Measurements from ENCODE around the gene CLIC6.

The CLIC6 gene

GRCh38 chr21:34745557-34746255 lies 76.9 kb downstream of the CLIC6 start:
- Histone ChIP-seq H2AFZ (ENCODE audit: low read length) (peak overlapping the region; percentile 63), H4K91ac (ENCODE audit: low read depth, low read length, poor library complexity) (peak overlapping the region; percentile 68), H3K14ac (ENCODE audit: low read length) (no peak overlapping the region), H3K4me1 (ENCODE audit: control insufficient read depth in 2 of 2, insufficient read depth in 1 of 2, low read depth in 1 of 2, low read length in 2 of 2) (no peaks in the 10 kb centered on the region), H3K79me1 (ENCODE audit: low read depth, low read length) (no peaks in the 10 kb centered on the region), H2BK120ac (ENCODE audit: low read depth, low read length) (no peak overlapping the region), H3K4me3 (ENCODE audit: low read length in 2 of 2) (no peak overlapping the region), H2BK5ac (ENCODE audit: low read length) (no peak overlapping the region), H3K27me3 (ENCODE audit: control insufficient read depth in 3 of 3, insufficient read depth in 3 of 3, low read depth in 1 of 3, low read length in 3 of 3) (no peaks in the 10 kb centered on the region), H4K8ac (ENCODE audit: low read depth, low read length) (peak overlapping the region; percentile 83), H2AK5ac (ENCODE audit: low read depth, low read length) (peak overlapping the region; percentile 65), H3K18ac (ENCODE audit: low read length) (peak overlapping the region; percentile 86), H3K36me3 (replicated peaks in 1 of 2; ENCODE audit: control insufficient read depth in 2 of 2, insufficient read depth in 2 of 2, low read length in 2 of 2) (no peaks in the 10 kb centered on the region), H3K4me2 (ENCODE audit: insufficient read depth, low read length, poor library complexity, severe bottlenecking) (no peak overlapping the region), H3K9ac (ENCODE audit: low read depth, low read length, poor library complexity) (no peak overlapping the region), H3K9me3 (replicated peaks in 1 of 2; ENCODE audit: control insufficient read depth in 2 of 2, insufficient read depth in 1 of 2, low read depth in 1 of 2, low read length in 2 of 2) (no peaks in the 10 kb centered on the region), H3K4ac (ENCODE audit: low read length) (no peak overlapping the region), H2BK15ac (ENCODE audit: low read length) (no peak overlapping the region), H2BK12ac (ENCODE audit: low read length) (peak overlapping the region; percentile 24), H3K23ac (ENCODE audit: low read depth, low read length, poor library complexity) (no peak overlapping the region), H3K27ac (replicated peaks; ENCODE audit: low read length) (no peak overlapping the region)
- no CpG with 5 or more reads among the region's 21 CpGs for WGBS, 2 donors (ENCODE audit: extremely low coverage in 2 of 2, insufficient read length in 2 of 2, insufficient replicate concordance in 1 of 2)
- DNase-seq (ENCODE audit: low spot score): peak; percentile 80

- H3K9ac ChIP-seq (ENCODE audit: low read depth, low read length, poor library complexity): no peak overlapping the region
- H3K4me2 ChIP-seq (ENCODE audit: insufficient read depth, low read length, poor library complexity, severe bottlenecking): no peak overlapping the region
- no peaks in the 10 kb centered on the region for H3K79me1 ChIP-seq (ENCODE audit: low read depth, low read length)
- H3K4ac ChIP-seq (ENCODE audit: low read length): no peak overlapping the region
- DNase-seq (ENCODE audit: low spot score): no peak
- no peaks in the 10 kb centered on the region for H3K36me3 ChIP-seq (replicated peaks in 1 of 2; ENCODE audit: control insufficient read depth in 2 of 2, insufficient read depth in 2 of 2, low read length in 2 of 2)
- no peaks in the 10 kb centered on the region for H3K4me1 ChIP-seq (ENCODE audit: control insufficient read depth in 2 of 2, insufficient read depth in 1 of 2, low read depth in 1 of 2, low read length in 2 of 2)
- peaks cover 0 to 1% (median 0%) of the 10 kb centered on the region in 3 experiments for H3K27me3 ChIP-seq (ENCODE audit: control insufficient read depth in 3 of 3, insufficient read depth in 3 of 3, low read depth in 1 of 3, low read length in 3 of 3)
- H4K91ac ChIP-seq (ENCODE audit: low read depth, low read length, poor library complexity): no peak overlapping the region
- no peak overlapping the region for H3K18ac ChIP-seq (ENCODE audit: low read length)
- H2BK120ac ChIP-seq (ENCODE audit: low read depth, low read length): no peak overlapping the region
- H2AFZ ChIP-seq (ENCODE audit: low read length): no peak overlapping the region
- H2BK12ac ChIP-seq (ENCODE audit: low read length): no peak overlapping the region
- H2BK5ac ChIP-seq (ENCODE audit: low read length): no peak overlapping the region
- H2BK15ac ChIP-seq (ENCODE audit: low read length): no peak overlapping the region
- H3K23ac ChIP-seq (ENCODE audit: low read depth, low read length, poor library complexity): no peak overlapping the region
- no peak overlapping the region for H2AK5ac ChIP-seq (ENCODE audit: low read depth, low read length)
- no peak overlapping the region for H4K8ac ChIP-seq (ENCODE audit: low read depth, low read length)
- no peak overlapping the region for H3K27ac ChIP-seq (replicated peaks; ENCODE audit: low read length)
- no peaks in the 10 kb centered on the region for H3K9me3 ChIP-seq (replicated peaks in 1 of 2; ENCODE audit: control insufficient read depth in 2 of 2, insufficient read depth in 1 of 2, low read depth in 1 of 2, low read length in 2 of 2)
- no CpG with 5 or more reads among the region's 3 CpGs for WGBS, 2 donors (ENCODE audit: extremely low coverage in 2 of 2, insufficient read length in 2 of 2, insufficient replicate concordance in 1 of 2)
- H3K14ac ChIP-seq (ENCODE audit: low read length): no peak overlapping the region
- H3K4me3 ChIP-seq (ENCODE audit: low read length in 2 of 2): no peak overlapping the region
Measured at GRCh38 chr21:34748862-34749261, 80.1 kb downstream of the CLIC6 start.

- no peak overlapping the region for H3K9ac ChIP-seq (ENCODE audit: low read depth, low read length, poor library complexity)
- H4K91ac ChIP-seq (ENCODE audit: low read depth, low read length, poor library complexity): no peak overlapping the region
- no peaks in the 10 kb centered on the region for H3K36me3 ChIP-seq (replicated peaks in 1 of 2; ENCODE audit: control insufficient read depth in 2 of 2, insufficient read depth in 2 of 2, low read length in 2 of 2)
- H3K23ac ChIP-seq (ENCODE audit: low read depth, low read length, poor library complexity): no peak overlapping the region
- no peaks in the 10 kb centered on the region for H3K4me1 ChIP-seq (ENCODE audit: control insufficient read depth in 2 of 2, insufficient read depth in 1 of 2, low read depth in 1 of 2, low read length in 2 of 2)
- no peak overlapping the region for H3K4ac ChIP-seq (ENCODE audit: low read length)
- no peak for DNase-seq (ENCODE audit: low spot score)
- no peaks in the 10 kb centered on the region for H3K79me1 ChIP-seq (ENCODE audit: low read depth, low read length)
- WGBS, 2 donors (ENCODE audit: extremely low coverage in 2 of 2, insufficient read length in 2 of 2, insufficient replicate concordance in 1 of 2): no CpG with 5 or more reads among the region's 19 CpGs
- H2BK12ac ChIP-seq (ENCODE audit: low read length): no peak overlapping the region
- H3K18ac ChIP-seq (ENCODE audit: low read length): no peak overlapping the region
- no peak overlapping the region for H2AFZ ChIP-seq (ENCODE audit: low read length)
- H3K14ac ChIP-seq (ENCODE audit: low read length): no peak overlapping the region
- H2AK5ac ChIP-seq (ENCODE audit: low read depth, low read length): no peak overlapping the region
- no peak overlapping the region for H2BK5ac ChIP-seq (ENCODE audit: low read length)
- no peak overlapping the region for H4K8ac ChIP-seq (ENCODE audit: low read depth, low read length)
- peaks cover 0 to 2% (median 0%) of the 10 kb centered on the region in 3 experiments for H3K27me3 ChIP-seq (ENCODE audit: control insufficient read depth in 3 of 3, insufficient read depth in 3 of 3, low read depth in 1 of 3, low read length in 3 of 3)
- H3K9me3 ChIP-seq (replicated peaks in 1 of 2; ENCODE audit: control insufficient read depth in 2 of 2, insufficient read depth in 1 of 2, low read depth in 1 of 2, low read length in 2 of 2): no peaks in the 10 kb centered on the region
- no peak overlapping the region for H3K27ac ChIP-seq (replicated peaks; ENCODE audit: low read length)
- H3K4me2 ChIP-seq (ENCODE audit: insufficient read depth, low read length, poor library complexity, severe bottlenecking): no peak overlapping the region
- no peak overlapping the region for H3K4me3 ChIP-seq (ENCODE audit: low read length in 2 of 2)
- no peak overlapping the region for H2BK15ac ChIP-seq (ENCODE audit: low read length)
- H2BK120ac ChIP-seq (ENCODE audit: low read depth, low read length): no peak overlapping the region
Measured at GRCh38 chr21:34754690-34755647, 86.2 kb downstream of the CLIC6 start.

- no peaks in the 10 kb centered on the region for H3K79me1 ChIP-seq (ENCODE audit: low read depth, low read length)
- H2BK5ac ChIP-seq (ENCODE audit: low read length): no peak overlapping the region
- H2BK12ac ChIP-seq (ENCODE audit: low read length): no peak overlapping the region
- no CpG with 5 or more reads among the region's 2 CpGs for WGBS, 2 donors (ENCODE audit: extremely low coverage in 2 of 2, insufficient read length in 2 of 2, insufficient replicate concordance in 1 of 2)
- no peak overlapping the region for H3K4me2 ChIP-seq (ENCODE audit: insufficient read depth, low read length, poor library complexity, severe bottlenecking)
- no peak overlapping the region for H2AFZ ChIP-seq (ENCODE audit: low read length)
- no peaks in the 10 kb centered on the region for H3K36me3 ChIP-seq (replicated peaks in 1 of 2; ENCODE audit: control insufficient read depth in 2 of 2, insufficient read depth in 2 of 2, low read length in 2 of 2)
- H2BK15ac ChIP-seq (ENCODE audit: low read length): no peak overlapping the region
- H3K4me1 ChIP-seq (ENCODE audit: control insufficient read depth in 2 of 2, insufficient read depth in 1 of 2, low read depth in 1 of 2, low read length in 2 of 2): no peaks in the 10 kb centered on the region
- no peak overlapping the region for H4K91ac ChIP-seq (ENCODE audit: low read depth, low read length, poor library complexity)
- no peak overlapping the region for H3K14ac ChIP-seq (ENCODE audit: low read length)
- H3K9ac ChIP-seq (ENCODE audit: low read depth, low read length, poor library complexity): no peak overlapping the region
- H3K23ac ChIP-seq (ENCODE audit: low read depth, low read length, poor library complexity): no peak overlapping the region
- H3K4me3 ChIP-seq (ENCODE audit: low read length in 2 of 2): no peak overlapping the region
- no peak for DNase-seq (ENCODE audit: low spot score)
- no peaks in the 10 kb centered on the region for H3K9me3 ChIP-seq (replicated peaks in 1 of 2; ENCODE audit: control insufficient read depth in 2 of 2, insufficient read depth in 1 of 2, low read depth in 1 of 2, low read length in 2 of 2)
- H3K18ac ChIP-seq (ENCODE audit: low read length): no peak overlapping the region
- H2AK5ac ChIP-seq (ENCODE audit: low read depth, low read length): no peak overlapping the region
- no peak overlapping the region for H3K4ac ChIP-seq (ENCODE audit: low read length)
- no peak overlapping the region for H4K8ac ChIP-seq (ENCODE audit: low read depth, low read length)
- no peak overlapping the region for H3K27ac ChIP-seq (replicated peaks; ENCODE audit: low read length)
- no peaks in the 10 kb centered on the region for H3K27me3 ChIP-seq (ENCODE audit: control insufficient read depth in 3 of 3, insufficient read depth in 3 of 3, low read depth in 1 of 3, low read length in 3 of 3)
- H2BK120ac ChIP-seq (ENCODE audit: low read depth, low read length): no peak overlapping the region
Measured at GRCh38 chr21:34761758-34762330, 93.0 kb downstream of the CLIC6 start.

Data from neuronal stem cell (in vitro differentiated cells).